ENCODE data around the gene GAB2.

- TF ChIP-seq CTCF (IDR thresholded peaks at IDR 0.05; ENCODE audit: low read length) (no peak), EZH2 (IDR thresholded peaks at IDR 0.05; ENCODE audit: borderline replicate concordance, low read length) (no peak)
Observed at GRCh38 chr11:78349114-78349513, 68.5 kb downstream of the GAB2 start.
